Adipocyte (in vitro differentiated cells): Measurements from ENCODE around the gene IRF6.

Experiments
- DNase-seq: peaks from one replicate; pipeline ENCODE4 v3.0.0-alpha.2; 2015; ENCODE audit warnings: low read depth
- H3K27me3 ChIP-seq: replicated peaks from 2 replicates; pipeline ENCODE4 v1.7.0; 2013; ENCODE audit warnings: mild to moderate bottlenecking, low read length, moderate library complexity; ENCODE audit not compliant: control insufficient read depth, insufficient read depth
- H3K36me3 ChIP-seq: 2 replicates; pipeline ENCODE4 v1.7.0; 2013; ENCODE audit warnings: low read length, mild to moderate bottlenecking, moderate library complexity; ENCODE audit not compliant: control insufficient read depth, insufficient read depth, severe bottlenecking
- H3K4me1 ChIP-seq: 2 replicates; pipeline ENCODE4 v1.7.0; 2013; ENCODE audit warnings: mild to moderate bottlenecking, low read length, moderate library complexity; ENCODE audit not compliant: control insufficient read depth, insufficient read depth
- H3K4me3 ChIP-seq: 2 replicates; pipeline ENCODE4 v1.7.0; 2013; ENCODE audit warnings: mild to moderate bottlenecking, low read length, moderate library complexity
- H3K9ac ChIP-seq: 2 replicates; pipeline ENCODE4 v1.7.0; 2013; ENCODE audit warnings: mild to moderate bottlenecking, low read length, moderate library complexity
- H3K9me3 ChIP-seq: 2 replicates; pipeline ENCODE4 v1.7.0; 2013; ENCODE audit warnings: mild to moderate bottlenecking, low read length, moderate library complexity; ENCODE audit not compliant: control insufficient read depth

The IRF6 gene

DNA sequence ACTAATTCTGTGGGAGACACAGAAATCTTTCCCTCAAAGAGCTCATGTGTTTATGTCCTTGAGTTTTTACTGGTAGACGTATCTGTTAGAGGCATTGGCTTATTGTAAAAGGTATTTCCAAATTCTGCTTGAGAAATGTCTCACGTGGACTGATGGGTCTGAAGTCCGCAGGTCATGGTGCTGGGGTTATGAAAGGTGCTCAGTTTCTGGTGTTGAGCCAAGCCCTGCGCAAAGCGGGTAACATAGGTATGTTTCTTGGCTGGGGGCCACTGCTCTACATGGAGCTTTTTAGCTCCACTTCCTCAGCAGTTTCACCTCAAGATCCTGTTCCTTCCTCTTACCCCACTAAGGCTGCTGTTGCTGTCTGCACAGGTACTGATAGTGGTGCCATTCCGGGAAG, 32.6 kb upstream of the IRF6 start:
- H3K9me3 ChIP-seq = no peaks in the 10 kb centered on the region
- peaks cover 87% of the 10 kb centered on the region for H3K36me3 ChIP-seq
- H3K4me3 ChIP-seq = no peak overlapping the region
- peak overlapping the region; percentile 76 for H3K9ac ChIP-seq
- H3K27me3 ChIP-seq = no peaks in the 10 kb centered on the region
- no peak for DNase-seq
- H3K4me1 ChIP-seq = peaks cover 55% of the 10 kb centered on the region

DNA sequence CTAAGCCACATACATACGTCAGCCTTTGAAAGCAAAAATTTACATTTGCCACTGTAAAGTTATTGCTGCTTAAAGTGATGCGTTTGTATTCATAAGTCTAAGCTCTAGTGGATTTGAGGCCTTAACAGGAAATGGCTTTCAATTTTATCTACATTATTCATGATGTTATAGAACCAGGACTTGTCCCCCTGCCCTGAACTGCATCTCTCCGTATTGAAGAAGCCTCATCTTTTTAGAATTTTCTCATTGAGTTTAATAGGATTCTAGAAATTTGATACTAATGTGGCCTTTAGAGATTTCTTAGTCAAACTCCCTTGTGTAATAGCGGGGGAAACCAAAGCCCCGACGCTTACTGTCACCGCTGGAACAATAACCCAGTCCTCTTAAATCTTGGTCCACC, 31.7 kb upstream of the IRF6 start:
- H3K4me1 ChIP-seq = peaks cover 62% of the 10 kb centered on the region
- peaks cover 87% of the 10 kb centered on the region for H3K36me3 ChIP-seq
- no peak for DNase-seq
- H3K9ac ChIP-seq = no peak overlapping the region
- H3K27me3 ChIP-seq = no peaks in the 10 kb centered on the region
- no peaks in the 10 kb centered on the region for H3K9me3 ChIP-seq
- H3K4me3 ChIP-seq = no peak overlapping the region

DNA sequence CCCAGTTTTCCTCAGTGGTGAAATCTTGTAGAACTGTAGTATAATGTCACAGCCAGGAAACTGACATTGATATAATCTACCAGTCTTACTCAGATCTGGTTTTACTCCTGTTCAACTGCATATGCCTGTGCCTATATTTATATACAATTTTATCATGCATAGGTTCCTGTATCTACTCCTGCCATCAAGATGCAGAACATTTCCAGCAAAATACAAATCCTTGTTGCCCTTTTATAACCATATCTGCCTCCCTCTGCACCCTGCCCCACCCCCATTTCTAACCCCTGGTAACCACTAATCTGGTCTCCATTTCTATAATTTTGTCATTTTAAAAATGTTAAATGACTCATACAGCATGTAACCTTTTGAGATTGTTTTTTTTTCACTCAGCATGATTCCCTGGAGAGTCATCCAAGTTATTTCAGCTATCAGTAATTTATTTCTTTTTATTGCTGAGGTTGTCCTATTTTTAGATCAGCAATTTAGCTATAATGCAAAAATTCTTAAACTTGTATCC, 29.9 kb upstream of the IRF6 start:
- peaks cover 72% of the 10 kb centered on the region for H3K4me1 ChIP-seq
- H3K9me3 ChIP-seq = no peaks in the 10 kb centered on the region
- peaks cover 85% of the 10 kb centered on the region for H3K36me3 ChIP-seq
- peak overlapping the region; percentile 50 for H3K4me3 ChIP-seq
- no peaks in the 10 kb centered on the region for H3K27me3 ChIP-seq
- peak; percentile 55 for DNase-seq
- H3K9ac ChIP-seq = peak overlapping the region; percentile 81

DNA sequence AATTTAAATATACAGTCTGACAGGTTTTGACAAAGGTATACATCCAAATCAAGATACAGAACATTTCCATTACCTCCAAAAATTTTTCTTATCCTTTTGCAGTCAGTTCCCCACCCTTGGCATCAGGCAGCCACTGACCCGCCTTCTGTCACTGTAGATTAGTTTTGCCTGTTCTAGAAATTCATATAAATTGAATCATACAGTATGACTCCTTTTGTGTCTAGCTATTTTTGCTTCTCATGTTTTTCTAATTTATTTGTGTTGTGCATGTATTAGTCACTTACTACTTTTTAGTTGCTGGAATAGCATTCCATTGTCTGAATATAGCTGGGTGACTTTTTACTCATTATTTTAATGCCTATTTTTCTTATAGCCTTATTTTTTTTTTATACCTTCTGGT, 25.7 kb upstream of the IRF6 start:
- no peaks in the 10 kb centered on the region for H3K27me3 ChIP-seq
- peak; percentile 73 for DNase-seq
- H3K36me3 ChIP-seq = peaks cover 53% of the 10 kb centered on the region
- peak overlapping the region; percentile 61 for H3K9ac ChIP-seq
- H3K9me3 ChIP-seq = no peaks in the 10 kb centered on the region
- peak overlapping the region; percentile 98 for H3K4me3 ChIP-seq
- H3K4me1 ChIP-seq = peaks cover 64% of the 10 kb centered on the region

DNA sequence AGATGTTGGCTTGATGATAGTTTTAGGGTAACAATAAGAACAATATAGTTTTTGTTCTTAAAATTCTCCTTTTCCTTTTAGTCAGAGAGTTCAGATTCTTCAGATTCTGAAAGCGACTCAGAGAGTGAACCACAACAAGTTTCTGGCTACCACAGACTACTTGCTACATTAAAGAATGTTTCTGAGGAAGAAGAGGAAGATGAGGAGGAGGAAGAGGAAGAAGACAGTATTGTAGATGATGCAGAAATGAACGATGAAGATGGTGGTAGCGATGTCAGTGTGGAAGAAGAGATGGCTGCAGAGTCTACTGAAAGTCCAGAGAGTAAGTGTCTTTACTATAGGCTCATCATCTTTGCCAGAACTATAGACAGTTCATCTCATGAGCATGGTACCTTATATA, 24.8 kb upstream of the IRF6 start:
- DNase-seq = no peak
- H3K27me3 ChIP-seq = no peaks in the 10 kb centered on the region
- H3K9ac ChIP-seq = peak overlapping the region; percentile 61
- peaks cover 55% of the 10 kb centered on the region for H3K4me1 ChIP-seq
- H3K4me3 ChIP-seq = peak overlapping the region; percentile 98
- H3K9me3 ChIP-seq = no peaks in the 10 kb centered on the region
- peaks cover 48% of the 10 kb centered on the region for H3K36me3 ChIP-seq

DNA sequence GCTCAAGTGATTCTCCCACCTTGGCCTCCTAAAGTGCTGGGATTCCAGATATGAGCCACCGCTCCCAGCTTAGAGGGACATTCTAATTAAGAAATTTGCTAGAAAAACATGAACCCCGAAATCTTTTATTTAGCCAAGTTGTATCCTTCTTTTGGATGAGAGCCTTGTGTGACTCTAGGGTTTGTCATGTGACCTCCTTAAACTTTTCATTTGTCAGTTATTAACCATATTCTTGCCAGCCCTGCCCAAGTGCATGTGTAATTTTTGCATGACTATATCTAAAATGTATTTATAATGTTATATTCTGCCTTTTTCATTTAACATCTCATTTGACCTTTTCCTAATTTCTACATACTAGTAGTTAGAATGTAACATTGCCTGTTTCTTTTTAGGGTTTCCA, 23.8 kb upstream of the IRF6 start:
- H3K4me1 ChIP-seq = peaks cover 45% of the 10 kb centered on the region
- H3K36me3 ChIP-seq = peaks cover 40% of the 10 kb centered on the region
- no peaks in the 10 kb centered on the region for H3K27me3 ChIP-seq
- peak overlapping the region; percentile 98 for H3K4me3 ChIP-seq
- H3K9ac ChIP-seq = peak overlapping the region; percentile 61
- DNase-seq = no peak
- no peaks in the 10 kb centered on the region for H3K9me3 ChIP-seq

DNA sequence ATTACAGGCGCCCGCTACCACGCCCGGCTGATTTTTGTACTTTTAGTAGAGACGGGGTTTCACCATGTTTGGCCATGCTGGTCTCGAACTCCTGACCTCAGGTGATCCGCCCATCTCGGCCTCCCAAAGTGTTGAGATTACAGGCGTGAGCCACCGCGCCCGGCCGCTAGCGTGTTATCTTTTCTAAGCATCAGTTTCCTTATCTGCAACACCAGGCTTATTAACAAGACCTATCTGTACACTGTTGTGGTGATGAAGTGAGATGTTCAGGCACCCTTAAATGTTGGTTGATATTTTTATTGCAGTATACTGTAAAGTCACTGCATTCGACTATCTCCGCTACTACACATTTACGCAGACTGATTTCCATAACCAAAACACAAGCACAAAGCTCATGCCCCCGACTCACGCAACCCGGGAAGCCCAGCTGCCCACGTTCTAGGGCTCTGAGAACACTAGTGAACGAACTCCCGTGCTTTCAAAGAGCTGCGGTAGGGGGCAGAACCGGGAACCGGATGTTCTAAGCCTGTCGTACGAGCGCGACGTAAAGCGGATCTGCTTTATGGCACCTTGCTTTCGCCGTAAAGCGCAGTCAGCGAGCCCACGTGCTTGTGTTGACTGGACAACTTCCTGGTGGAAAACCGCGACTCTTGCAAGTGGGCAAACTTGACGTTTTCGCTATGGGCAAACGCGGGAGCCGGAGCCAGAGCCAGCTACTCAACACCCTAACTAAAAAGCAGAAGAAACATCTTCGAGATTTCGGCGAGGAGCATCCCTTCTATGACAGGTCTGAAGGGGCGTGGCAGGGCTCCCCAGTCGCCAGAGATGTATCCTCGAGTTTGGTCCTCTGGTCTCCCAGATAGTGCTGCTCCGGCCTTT, 21.7 kb upstream of the IRF6 start, which contains the start of gene UTP25:
UTP25 (plus strand) TSS at position 589 of the 879 bp plus-strand sequence; CDS start at position 681, 92 bp downstream.
- peak; percentile 97 for DNase-seq

DNA sequence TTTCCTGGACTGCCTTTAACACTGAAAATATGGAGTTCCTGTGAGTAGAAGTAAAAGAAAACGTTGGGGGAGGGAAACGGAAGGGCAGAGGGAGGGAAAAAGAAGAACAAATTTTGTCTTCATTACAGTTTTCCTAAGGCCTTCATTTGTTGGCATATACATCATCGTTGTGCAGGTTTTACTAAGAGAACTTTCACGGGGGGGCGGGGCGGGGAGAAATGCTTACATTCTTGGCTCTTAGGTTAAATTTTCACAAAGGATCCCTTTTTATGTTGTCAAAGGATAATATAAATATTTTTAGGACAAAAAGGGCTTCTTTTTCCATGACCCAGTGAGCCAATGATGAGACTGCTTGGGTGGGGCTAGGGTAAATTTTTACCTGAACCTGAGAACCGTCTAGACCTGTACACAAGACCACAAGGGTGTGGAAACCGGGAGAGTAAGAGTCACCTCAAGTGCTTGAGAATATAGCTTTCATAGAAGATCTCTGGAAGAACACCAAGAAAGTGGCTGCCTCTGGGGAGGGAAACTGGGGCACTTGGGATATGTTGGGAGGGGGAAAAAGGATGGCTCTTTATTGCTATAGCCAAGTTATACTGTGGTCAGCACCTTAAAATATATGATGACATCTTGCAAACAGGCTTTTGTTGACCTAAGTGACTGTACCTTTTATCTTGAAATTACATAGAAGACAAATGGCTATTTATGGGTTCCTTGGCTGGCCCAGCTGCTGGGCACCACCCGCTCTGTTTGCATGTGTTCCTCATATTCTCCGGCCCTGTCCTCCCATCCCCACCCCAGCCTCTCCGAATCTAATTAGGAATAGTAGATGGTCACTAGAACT, 19.9 kb upstream of the IRF6 start:
- Histone ChIP-seq H3K4me1 (peaks cover 31% of the 10 kb centered on the region), H3K9me3 (no peaks in the 10 kb centered on the region)

More for the DNA sequence above, 21.7 kb upstream of the IRF6 start, which contains the start of gene UTP25:
- H3K9me3 ChIP-seq = no peaks in the 10 kb centered on the region
- peaks cover 19% of the 10 kb centered on the region for H3K36me3 ChIP-seq
- H3K9ac ChIP-seq = peak within 1 kb of the TSS; percentile 94
- peaks cover 47% of the 10 kb centered on the region for H3K4me1 ChIP-seq
- H3K27me3 ChIP-seq = no peaks in the 10 kb centered on the region
- peak within 1 kb of the TSS; percentile 98 for H3K4me3 ChIP-seq

DNA sequence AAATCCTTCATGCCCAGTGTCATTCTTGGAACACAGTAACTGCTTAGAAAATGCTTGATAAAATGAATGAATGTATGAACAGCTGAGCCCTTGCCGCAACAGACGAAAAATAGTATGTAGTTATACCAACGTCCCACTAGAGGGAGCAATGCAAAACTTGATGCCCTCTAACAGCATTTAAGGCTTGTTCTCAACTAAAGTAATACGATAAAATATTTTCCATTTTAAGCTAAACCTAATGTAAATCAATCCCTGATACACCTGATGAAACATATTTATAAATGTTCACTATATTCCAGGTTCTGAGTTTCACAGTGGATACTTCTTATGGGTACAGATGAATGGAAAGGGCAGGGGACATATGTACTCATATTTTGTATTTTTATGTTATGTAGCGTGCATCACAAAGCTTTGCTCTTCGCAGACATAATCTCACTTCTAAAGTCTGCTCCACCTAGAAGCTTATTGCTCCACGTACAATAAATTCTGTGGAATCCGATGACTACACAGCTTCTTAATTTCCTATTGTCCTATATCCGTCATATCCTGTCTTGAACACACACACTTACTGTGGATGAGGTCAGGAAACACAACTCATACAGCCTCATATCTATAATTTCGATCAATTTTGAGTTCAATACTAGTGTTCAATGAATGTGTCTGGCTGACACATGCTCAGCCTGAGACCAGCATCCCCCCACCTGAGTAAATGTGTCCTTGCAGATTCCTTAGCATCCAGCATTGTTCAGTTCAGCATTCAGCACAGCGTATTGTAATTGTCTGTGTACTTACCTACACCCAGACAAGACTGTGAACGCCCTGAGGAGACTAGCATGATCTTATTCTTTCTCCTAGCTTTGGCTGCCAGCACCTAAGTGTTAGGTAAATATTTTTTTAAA, 17.4 kb upstream of the IRF6 start:
- Histone ChIP-seq H3K36me3 (no peaks in the 10 kb centered on the region), H3K4me1 (peaks cover 16% of the 10 kb centered on the region), H3K4me3 (peak overlapping the region; percentile 59), H3K9me3 (no peaks in the 10 kb centered on the region), H3K27me3 (no peaks in the 10 kb centered on the region), H3K9ac (peak overlapping the region; percentile 53)
- DNase-seq = peak; percentile 86

More for the DNA sequence above, 19.9 kb upstream of the IRF6 start:
- Histone ChIP-seq H3K36me3 (peaks cover 3% of the 10 kb centered on the region), H3K4me3 (no peak overlapping the region), H3K27me3 (no peaks in the 10 kb centered on the region), H3K9ac (no peak overlapping the region)
- DNase-seq = no peak

DNA sequence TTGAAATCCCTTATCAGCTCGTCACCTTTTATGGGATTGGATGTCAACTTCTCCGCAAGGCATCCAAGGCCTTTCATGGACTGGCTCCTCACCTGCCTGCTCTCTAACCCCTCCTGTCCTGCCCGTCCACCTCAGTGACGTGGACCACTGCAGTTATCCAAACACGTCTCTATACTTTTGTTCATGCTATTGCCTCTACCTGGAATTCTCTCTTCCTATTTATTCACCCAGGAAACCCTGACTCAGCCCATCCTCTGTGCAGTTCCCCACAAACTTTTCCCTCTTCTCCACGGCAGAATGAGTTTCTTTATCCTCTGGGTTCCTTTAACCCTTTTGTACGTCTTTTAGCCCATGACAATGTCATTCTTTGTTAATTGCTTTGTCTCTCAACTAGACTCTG, 16.8 kb upstream of the IRF6 start:
- Histone ChIP-seq H3K27me3 (no peaks in the 10 kb centered on the region), H3K9ac (peak overlapping the region; percentile 53), H3K4me3 (peak overlapping the region; percentile 43), H3K4me1 (peaks cover 16% of the 10 kb centered on the region), H3K36me3 (no peaks in the 10 kb centered on the region), H3K9me3 (no peaks in the 10 kb centered on the region)
- no peak for DNase-seq
